PC-3 (cell line): ENCODE results near the gene KTN1. TPM values are rescaled to one million over a fixed set of nuclear protein-coding genes. Genes with fewer than 3 reads are reported as not detected.

Source experiments
- ATAC-seq: fragments of 200-7000 bp; cut with Tn5 transposase; 2 replicates; pipeline ENCODE4 v1.9.1; 2020; ENCODE audit warnings: mild to moderate bottlenecking, moderate library complexity
- BruUV-seq: library from RNA; stranded (reverse); fragments of 400-500 nt; replicated peaks from 2 replicates; lab custom pipeline; 2021; lab: Mats Ljungman, UMichigan
- CTCF ChIA-PET: fragments of 300-600 bp; sonication (Branson Sonifier 250); formaldehyde crosslinking; loops from one replicate; lab custom pipeline; 2022; ENCODE audit warnings: antibody characterized with exemption; lab: Charles Lee
- POLR2A ChIA-PET: fragments of 300-600 bp; sonication (Branson Sonifier 250); formaldehyde crosslinking; loops from one replicate; lab custom pipeline; 2022; ENCODE audit warnings: antibody characterized with exemption; ENCODE audit not compliant: unreplicated experiment; lab: Charles Lee
- DNase-seq: peaks from one replicate; pipeline ENCODE4 v3.0.0-alpha.2; 2015
- H2AFZ ChIP-seq: fragments of 300-600 bp; sonication (generic); 2 replicates; pipeline ENCODE4 v1.6.0; 2016; ENCODE audit warnings: antibody characterized with exemption, low read length
- H3F3A ChIP-seq: fragments of 300-600 bp; sonication (generic); one replicate; pipeline ENCODE4 v1.6.0; 2017; ENCODE audit warnings: antibody characterized with exemption, low read length, control low read depth, mild to moderate bottlenecking; ENCODE audit not compliant: unreplicated experiment
- H3K27ac ChIP-seq: fragments of 300-600 bp; sonication (generic); 2 replicates; pipeline ENCODE4 v1.5.1; 2016; ENCODE audit warnings: mild to moderate bottlenecking, low read length
- H3K27me3 ChIP-seq: fragments of 300-600 bp; sonication (generic); 2 replicates; pipeline ENCODE4 v1.6.1; 2016; ENCODE audit warnings: low read length, mixed read lengths
- H3K36me3 ChIP-seq: fragments of 300-600 bp; sonication (generic); 2 replicates; pipeline ENCODE4 v1.6.1; 2016; ENCODE audit warnings: low read depth, mixed run types, low read length, mixed read lengths
- H3K4me1 ChIP-seq: fragments of 300-600 bp; sonication (generic); 2 replicates; pipeline ENCODE4 v1.5.1; 2016; ENCODE audit warnings: low read length; ENCODE audit not compliant: insufficient read depth
- H3K4me2 ChIP-seq: fragments of 300-600 bp; sonication (generic); 2 replicates; pipeline ENCODE4 v1.6.0; 2016; ENCODE audit warnings: low read length
- H3K4me3 ChIP-seq: fragments of 300-600 bp; sonication (generic); 2 replicates; pipeline ENCODE4 v1.5.1; 2016; ENCODE audit warnings: mild to moderate bottlenecking, low read length, mixed read lengths
- H3K79me2 ChIP-seq: fragments of 300-600 bp; sonication (generic); 2 replicates; pipeline ENCODE4 v1.6.1; 2017; ENCODE audit warnings: low read length, mixed read lengths
- H3K9ac ChIP-seq: fragments of 300-600 bp; sonication (generic); 2 replicates; pipeline ENCODE4 v1.6.0; 2016; ENCODE audit warnings: mild to moderate bottlenecking, low read length
- H3K9me2 ChIP-seq: fragments of 300-600 bp; sonication (generic); replicated peaks from 2 replicates; pipeline ENCODE4 v1.6.1; 2016; ENCODE audit warnings: mixed run types, low read length, mixed read lengths
- H3K9me3 ChIP-seq: fragments of 300-600 bp; sonication (generic); 2 replicates; pipeline ENCODE4 v1.6.1; 2016; ENCODE audit warnings: low read length, mixed read lengths
- H4K20me1 ChIP-seq: fragments of 300-600 bp; sonication (generic); 2 replicates; pipeline ENCODE4 v1.6.1; 2016; ENCODE audit warnings: low read length, mixed read lengths
- EZH2 ChIP-seq: fragments of 300-600 bp; sonication (generic); IDR thresholded peaks from one replicate; pipeline ENCODE4 v1.6.1; 2017; ENCODE audit warnings: antibody characterized with exemption, mild to moderate bottlenecking, low read length; ENCODE audit not compliant: unreplicated experiment
- EZH2phosphoT487 ChIP-seq: fragments of 300-600 bp; sonication (generic); IDR thresholded peaks from 2 replicates; pipeline ENCODE4 v1.6.1; 2018; ENCODE audit warnings: mild to moderate bottlenecking, antibody characterized with exemption, low read length, borderline replicate concordance
- intact Hi-C: fragments of 100-400 bp; cut with micrococcal nuclease; formaldehyde crosslinking; loops from 2 replicates; pipeline ENCODE4 v1.9.0; 2023
- total RNA-seq: library from RNA; depleted of rRNA; stranded (reverse); fragments of >200 nt; gene quantifications from 2 replicates; pipeline ENCODE4 v1.2.3, GENCODE V29; 2014
- TF ChIP-seq, protein P1 (sequence below): fragments of 300-600 bp; sonication (generic); conservative IDR thresholded peaks from 2 replicates; pipeline ENCODE4 v1.5.1; 2017; ENCODE audit warnings: antibody characterized with exemption, low read depth, mild to moderate bottlenecking, low read length

KTN1 gene
- total RNA-seq, 1 experiment from 2014 or later: 251 TPM

DNA sequence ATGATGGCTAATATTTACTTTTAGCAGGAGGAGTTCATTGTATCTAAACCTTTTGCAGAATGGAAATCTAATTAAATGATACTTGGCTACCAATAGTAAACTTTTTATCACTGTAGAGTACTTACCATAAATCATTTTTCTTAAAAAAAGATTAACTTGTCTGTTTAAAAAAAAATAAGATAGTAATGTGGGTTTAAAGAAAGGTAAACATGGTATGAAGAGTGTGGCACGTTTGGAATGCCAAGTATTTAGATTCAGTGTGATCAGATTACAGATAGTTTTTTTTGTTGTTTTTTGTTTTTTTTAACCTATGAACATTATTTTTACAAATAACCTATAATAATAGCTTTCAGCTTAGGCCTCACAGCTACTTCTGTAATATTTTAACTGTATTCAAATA is 25.8 kb downstream of the KTN1 start:
- Histone ChIP-seq H3K4me3 (peak overlapping the region; percentile 15; the same call in 1 of the 2 replicates), H3K27ac (peak overlapping the region; percentile 3; the same call in 1 of the 2 replicates), H3K9me3 (no peaks in the 10 kb centered on the region), H3K79me2 (peaks cover 100% of the 10 kb centered on the region), H3K9me2 (no peaks in the 10 kb centered on the region), H4K20me1 (0 out of 2 replicates have a peak, but pooled peaks cover 8% of the 10 kb centered on the region), H3K36me3 (peaks cover 18% of the 10 kb centered on the region), H3K9ac (no peak overlapping the region), H3K4me1 (peaks cover 58% of the 10 kb centered on the region), H3K27me3 (no peaks in the 10 kb centered on the region), H2AFZ (no peak overlapping the region), H3F3A (peaks cover 17% of the 10 kb centered on the region), H3K4me2 (peak overlapping the region; percentile 62)
- DNase-seq (peak; percentile 74), ATAC-seq (peak; percentile 52)
- TF ChIP-seq EZH2phosphoT487: no peak
- TF ChIP-seq, protein P1, sequence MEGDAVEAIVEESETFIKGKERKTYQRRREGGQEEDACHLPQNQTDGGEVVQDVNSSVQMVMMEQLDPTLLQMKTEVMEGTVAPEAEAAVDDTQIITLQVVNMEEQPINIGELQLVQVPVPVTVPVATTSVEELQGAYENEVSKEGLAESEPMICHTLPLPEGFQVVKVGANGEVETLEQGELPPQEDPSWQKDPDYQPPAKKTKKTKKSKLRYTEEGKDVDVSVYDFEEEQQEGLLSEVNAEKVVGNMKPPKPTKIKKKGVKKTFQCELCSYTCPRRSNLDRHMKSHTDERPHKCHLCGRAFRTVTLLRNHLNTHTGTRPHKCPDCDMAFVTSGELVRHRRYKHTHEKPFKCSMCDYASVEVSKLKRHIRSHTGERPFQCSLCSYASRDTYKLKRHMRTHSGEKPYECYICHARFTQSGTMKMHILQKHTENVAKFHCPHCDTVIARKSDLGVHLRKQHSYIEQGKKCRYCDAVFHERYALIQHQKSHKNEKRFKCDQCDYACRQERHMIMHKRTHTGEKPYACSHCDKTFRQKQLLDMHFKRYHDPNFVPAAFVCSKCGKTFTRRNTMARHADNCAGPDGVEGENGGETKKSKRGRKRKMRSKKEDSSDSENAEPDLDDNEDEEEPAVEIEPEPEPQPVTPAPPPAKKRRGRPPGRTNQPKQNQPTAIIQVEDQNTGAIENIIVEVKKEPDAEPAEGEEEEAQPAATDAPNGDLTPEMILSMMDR: no peak
- TF ChIP-seq EZH2: no peak
- intact Hi-C loops: no loop called here
- ChIA-PET CTCF (no interaction called here), POLR2A (no interaction called here)
- no TSS peak for BruUV-seq

GRCh38 chr14:55607386-55607785 is 27.4 kb downstream of the KTN1 start:
- Histone ChIP-seq H3K4me1 (peaks cover 59% of the 10 kb centered on the region), H3F3A (peaks cover 7% of the 10 kb centered on the region), H3K79me2 (peaks cover 100% of the 10 kb centered on the region), H3K27ac (no peak overlapping the region), H3K9me3 (no peaks in the 10 kb centered on the region), H3K9me2 (no peaks in the 10 kb centered on the region), H2AFZ (no peak overlapping the region), H3K36me3 (peaks cover 16% of the 10 kb centered on the region), H4K20me1 (0 out of 2 replicates have a peak, but pooled peaks cover 12% of the 10 kb centered on the region), H3K9ac (no peak overlapping the region), H3K27me3 (no peaks in the 10 kb centered on the region), H3K4me3 (no peak overlapping the region), H3K4me2 (no peak overlapping the region)
- BruUV-seq: no TSS peak
- intact Hi-C loops: no loop called here
- ChIA-PET POLR2A (no interaction called here), CTCF (no interaction called here)
- ATAC-seq (no peak), DNase-seq (no peak)
- TF ChIP-seq, protein P1: no peak
- TF ChIP-seq EZH2 (no peak), EZH2phosphoT487 (no peak)

- Histone ChIP-seq H4K20me1 (0 out of 2 replicates have a peak, but pooled peaks cover 12% of the 10 kb centered on the region), H3K9me2 (no peaks in the 10 kb centered on the region), H3K4me2 (peak overlapping the region; percentile 59), H3K36me3 (peaks cover 17% of the 10 kb centered on the region), H3K27ac (0 out of 2 replicates have a peak overlapping the region, but pooled peaks have one; percentile 0), H2AFZ (no peak overlapping the region; the same call in 1 of the 2 replicates), H3K79me2 (peaks cover 99% of the 10 kb centered on the region), H3F3A (peaks cover 7% of the 10 kb centered on the region), H3K9ac (no peak overlapping the region), H3K4me1 (peaks cover 55% of the 10 kb centered on the region), H3K9me3 (no peaks in the 10 kb centered on the region), H3K4me3 (peak overlapping the region; percentile 15; the same call in 1 of the 2 replicates), H3K27me3 (no peaks in the 10 kb centered on the region)
- TF ChIP-seq EZH2: no peak
- no peak for TF ChIP-seq EZH2phosphoT487
- TF ChIP-seq, protein P1: no peak
- intact Hi-C loops: no loop called here
- CTCF ChIA-PET: no interaction called here
- DNase-seq: peak; percentile 82
- no TSS peak for BruUV-seq
- ATAC-seq: peak; percentile 60
- POLR2A ChIA-PET: no interaction called here
These were observed 29.7 kb downstream of the KTN1 start for GRCh38 chr14:55609681-55610080.
